ENCODE measurements around the gene RSBN1L. TPM values are rescaled to one million over a fixed set of nuclear protein-coding genes. Genes with fewer than 3 reads are reported as not detected.

RSBN1L gene
- total RNA-seq, 1 donor, result 17.0 TPM

GRCh38 chr7:77799078-77799964 is 103.1 kb downstream of the RSBN1L start:
- TF ChIP-seq CTCF (IDR thresholded peaks at IDR 0.05; ENCODE audit: insufficient read depth, low read length), result no peak
- H3K4me3 ChIP-seq (ENCODE audit: low read depth, low read length), result peak overlapping the region; percentile 81
- peak; percentile 40 for DNase-seq (ENCODE audit: low read depth)

GRCh38 chr7:77800158-77800557 is 103.9 kb downstream of the RSBN1L start:
- DNase-seq (ENCODE audit: low read depth), result peak; percentile 55
- H3K4me3 ChIP-seq (ENCODE audit: low read depth, low read length), result peak overlapping the region; percentile 81
- no peak for TF ChIP-seq CTCF (IDR thresholded peaks at IDR 0.05; ENCODE audit: insufficient read depth, low read length)

- no peak for DNase-seq (ENCODE audit: low read depth)
- no peak overlapping the region for H3K4me3 ChIP-seq (ENCODE audit: low read depth, low read length)
- TF ChIP-seq CTCF (IDR thresholded peaks at IDR 0.05; ENCODE audit: insufficient read depth, low read length), result no peak
Measured at GRCh38 chr7:77800730-77801129, 104.5 kb downstream of the RSBN1L start.

- no peak overlapping the region for H3K4me3 ChIP-seq (ENCODE audit: low read depth, low read length)
- no peak for DNase-seq (ENCODE audit: low read depth)
- TF ChIP-seq CTCF (IDR thresholded peaks at IDR 0.05; ENCODE audit: insufficient read depth, low read length), result no peak
Measured at GRCh38 chr7:77802557-77803405, 106.5 kb downstream of the RSBN1L start.

- TF ChIP-seq CTCF (IDR thresholded peaks at IDR 0.05; ENCODE audit: insufficient read depth, low read length), result no peak
- no peak overlapping the region for H3K4me3 ChIP-seq (ENCODE audit: low read depth, low read length)
- DNase-seq (ENCODE audit: low read depth), result no peak
Measured at GRCh38 chr7:77806425-77806824, 110.2 kb downstream of the RSBN1L start.

- no peak overlapping the region for H3K4me3 ChIP-seq (ENCODE audit: low read depth, low read length)
- TF ChIP-seq CTCF (IDR thresholded peaks at IDR 0.05; ENCODE audit: insufficient read depth, low read length), result no peak
- no peak for DNase-seq (ENCODE audit: low read depth)
Measured at GRCh38 chr7:77808517-77808916, 112.3 kb downstream of the RSBN1L start.

Data from fibroblast of the aortic adventitia (primary cell).